ENCODE measurements around the gene SPSB4.

DNA sequence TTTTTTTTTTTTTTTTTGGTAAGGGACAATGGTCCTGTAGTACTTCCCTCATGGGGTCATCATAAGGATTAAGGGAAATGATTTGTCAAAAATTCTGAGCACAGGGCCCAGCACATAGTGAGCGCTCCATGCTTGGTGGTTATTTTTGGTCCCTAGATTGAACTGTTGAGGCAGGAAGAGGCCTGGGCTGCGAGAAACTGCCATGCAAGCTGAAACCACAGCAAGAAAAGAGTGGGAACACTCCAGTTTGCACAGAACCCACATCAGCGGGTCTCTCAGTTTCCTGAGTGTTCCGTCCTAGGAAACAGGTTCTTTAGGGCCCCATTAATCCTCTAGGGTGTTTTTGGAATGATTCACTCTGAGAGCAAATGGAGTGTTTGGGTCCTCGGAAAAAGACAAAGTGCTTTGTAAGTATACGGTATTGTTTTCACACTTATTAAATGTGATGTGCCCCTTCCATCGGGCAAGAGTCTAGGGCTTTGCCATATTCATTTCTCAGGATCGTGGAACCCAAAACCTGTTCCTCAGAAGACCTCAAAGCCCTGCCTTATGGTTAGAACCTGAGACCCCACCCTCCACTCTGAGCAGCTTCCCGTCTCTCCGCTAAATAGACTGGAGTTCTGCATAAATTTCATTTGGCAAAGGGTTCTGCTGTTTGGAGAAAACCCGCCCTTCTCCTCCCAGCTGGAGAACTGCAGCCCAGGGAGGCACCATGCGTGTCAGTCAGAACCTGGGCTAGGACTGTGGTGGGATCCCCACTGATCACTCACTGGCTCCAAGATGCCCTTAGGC is 60.4 kb downstream of the SPSB4 start:
- TF ChIP-seq CTCF (tag by site-specific recombination; IDR thresholded peaks at IDR 0.05) (no peak), ZNF423 (tag by site-specific recombination; IDR thresholded peaks at IDR 0.05) (no peak), ZFP37 (tag by site-specific recombination; IDR thresholded peaks at IDR 0.05) (no peak), ZNF324 (tag by site-specific recombination; IDR thresholded peaks at IDR 0.05) (no peak), ZNF776 (tag by site-specific recombination; IDR thresholded peaks at IDR 0.05; ENCODE audit: borderline replicate concordance) (no peak), ZNF114 (tag by site-specific recombination; IDR thresholded peaks at IDR 0.05) (no peak), ZBTB26 (tag by site-specific recombination; optimal IDR thresholded peaks at IDR 0.05) (no peak), HOXA7 (CRISPR knock-in tag; IDR thresholded peaks at IDR 0.05; ENCODE audit: borderline replicate concordance) (no peak)
- TF ChIP-seq, protein P1, sequence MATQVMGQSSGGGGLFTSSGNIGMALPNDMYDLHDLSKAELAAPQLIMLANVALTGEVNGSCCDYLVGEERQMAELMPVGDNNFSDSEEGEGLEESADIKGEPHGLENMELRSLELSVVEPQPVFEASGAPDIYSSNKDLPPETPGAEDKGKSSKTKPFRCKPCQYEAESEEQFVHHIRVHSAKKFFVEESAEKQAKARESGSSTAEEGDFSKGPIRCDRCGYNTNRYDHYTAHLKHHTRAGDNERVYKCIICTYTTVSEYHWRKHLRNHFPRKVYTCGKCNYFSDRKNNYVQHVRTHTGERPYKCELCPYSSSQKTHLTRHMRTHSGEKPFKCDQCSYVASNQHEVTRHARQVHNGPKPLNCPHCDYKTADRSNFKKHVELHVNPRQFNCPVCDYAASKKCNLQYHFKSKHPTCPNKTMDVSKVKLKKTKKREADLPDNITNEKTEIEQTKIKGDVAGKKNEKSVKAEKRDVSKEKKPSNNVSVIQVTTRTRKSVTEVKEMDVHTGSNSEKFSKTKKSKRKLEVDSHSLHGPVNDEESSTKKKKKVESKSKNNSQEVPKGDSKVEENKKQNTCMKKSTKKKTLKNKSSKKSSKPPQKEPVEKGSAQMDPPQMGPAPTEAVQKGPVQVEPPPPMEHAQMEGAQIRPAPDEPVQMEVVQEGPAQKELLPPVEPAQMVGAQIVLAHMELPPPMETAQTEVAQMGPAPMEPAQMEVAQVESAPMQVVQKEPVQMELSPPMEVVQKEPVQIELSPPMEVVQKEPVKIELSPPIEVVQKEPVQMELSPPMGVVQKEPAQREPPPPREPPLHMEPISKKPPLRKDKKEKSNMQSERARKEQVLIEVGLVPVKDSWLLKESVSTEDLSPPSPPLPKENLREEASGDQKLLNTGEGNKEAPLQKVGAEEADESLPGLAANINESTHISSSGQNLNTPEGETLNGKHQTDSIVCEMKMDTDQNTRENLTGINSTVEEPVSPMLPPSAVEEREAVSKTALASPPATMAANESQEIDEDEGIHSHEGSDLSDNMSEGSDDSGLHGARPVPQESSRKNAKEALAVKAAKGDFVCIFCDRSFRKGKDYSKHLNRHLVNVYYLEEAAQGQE (tag by site-specific recombination; IDR thresholded peaks at IDR 0.05) = no peak
